ENCODE measurements around the gene STK32B.

STK32B gene

DNA sequence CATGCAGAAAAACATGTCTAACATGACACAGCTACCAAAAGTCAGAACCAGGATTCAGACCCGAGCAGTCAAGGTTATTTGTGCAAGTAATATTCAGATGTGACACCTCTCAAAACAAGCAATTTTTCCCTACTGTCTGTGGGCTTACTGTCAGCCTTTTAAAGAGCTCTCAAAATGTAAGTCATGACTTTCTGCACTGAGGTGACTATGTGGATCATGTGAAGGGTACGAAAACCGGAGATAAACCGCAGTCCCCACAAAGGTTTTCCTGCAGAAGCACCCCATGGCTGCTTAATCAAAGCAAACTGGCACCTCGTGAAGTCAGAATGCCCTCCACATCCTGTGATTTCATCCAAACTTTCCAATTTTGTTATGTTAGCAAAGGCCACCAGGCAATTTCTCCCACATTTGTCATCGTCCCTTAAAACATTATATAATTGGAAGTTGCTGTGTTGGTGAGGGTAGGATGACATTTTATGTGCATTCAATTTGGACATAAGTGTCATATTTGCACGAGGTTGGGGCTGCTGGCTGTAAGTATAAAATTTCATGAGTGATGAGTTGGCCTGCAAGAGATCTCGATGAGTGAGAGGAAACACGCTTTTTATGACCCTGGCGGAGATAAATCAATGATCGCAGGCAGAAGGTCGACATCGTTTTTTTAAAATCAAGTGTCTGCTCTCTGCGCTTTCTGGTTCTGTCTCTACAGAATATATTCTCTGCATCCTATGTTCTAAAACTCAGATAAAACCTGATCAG is 161.2 kb downstream of the STK32B start:
- TF ChIP-seq EGR1 (IDR thresholded peaks at IDR 0.05) (no peak), EP300 (IDR thresholded peaks at IDR 0.05; ENCODE audit: borderline replicate concordance) (no peak), YY1 (IDR thresholded peaks at IDR 0.05; ENCODE audit: low read depth) (no peak), CEBPB (IDR thresholded peaks at IDR 0.05) (no peak), TCF12 (IDR thresholded peaks at IDR 0.05; ENCODE audit: low read depth) (no peak), TEAD4 (IDR thresholded peaks at IDR 0.05) (no peak), REST (IDR thresholded peaks at IDR 0.05; ENCODE audit: low read depth) (no peak), NFIC (IDR thresholded peaks at IDR 0.05) (no peak), ZBTB7A (IDR thresholded peaks at IDR 0.05; ENCODE audit: low read depth) (no peak), TAF1 (IDR thresholded peaks at IDR 0.05; ENCODE audit: low read depth) (no peak), RAD21 (IDR thresholded peaks at IDR 0.05; ENCODE audit: low read depth) (no peak), USF1 (IDR thresholded peaks at IDR 0.05) (no peak), CREB1 (IDR thresholded peaks at IDR 0.05; ENCODE audit: low read depth) (no peak), FOXM1 (IDR thresholded peaks at IDR 0.05; ENCODE audit: borderline replicate concordance, low read depth) (no peak)
- TF ChIP-seq, protein P1, sequence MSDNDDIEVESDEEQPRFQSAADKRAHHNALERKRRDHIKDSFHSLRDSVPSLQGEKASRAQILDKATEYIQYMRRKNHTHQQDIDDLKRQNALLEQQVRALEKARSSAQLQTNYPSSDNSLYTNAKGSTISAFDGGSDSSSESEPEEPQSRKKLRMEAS (IDR thresholded peaks at IDR 0.05), result no peak

DNA sequence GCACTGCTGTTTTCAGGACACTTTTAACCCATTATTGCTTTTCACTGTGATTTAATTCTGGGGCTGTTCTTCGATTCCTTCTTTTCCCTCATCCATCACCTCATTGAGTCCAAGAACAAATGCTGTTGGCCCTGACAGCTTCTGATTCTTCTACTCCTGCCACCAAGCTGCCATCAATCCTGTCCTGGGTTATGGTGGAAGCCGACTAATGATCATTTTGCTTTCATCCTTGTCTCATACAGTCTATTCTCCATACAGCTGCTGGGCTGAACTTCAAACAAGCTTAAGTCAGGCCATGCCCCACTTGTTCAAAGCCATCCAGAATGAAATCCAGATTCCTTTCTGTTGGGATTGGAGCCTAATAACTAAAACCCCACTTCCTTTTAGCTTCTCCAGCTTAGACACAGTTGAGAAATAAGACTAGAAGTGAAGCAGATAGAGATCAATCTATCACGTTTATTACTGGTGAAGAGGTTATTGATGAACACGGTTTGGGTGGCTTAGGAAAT is 161.9 kb downstream of the STK32B start:
- no peak for TF ChIP-seq EP300 (IDR thresholded peaks at IDR 0.05; ENCODE audit: borderline replicate concordance)
- no peak for TF ChIP-seq TAF1 (IDR thresholded peaks at IDR 0.05; ENCODE audit: low read depth)
- no peak for TF ChIP-seq CREB1 (IDR thresholded peaks at IDR 0.05; ENCODE audit: low read depth)
- TF ChIP-seq CEBPB (IDR thresholded peaks at IDR 0.05), result no peak
- TF ChIP-seq TCF12 (IDR thresholded peaks at IDR 0.05; ENCODE audit: low read depth), result no peak
- no peak for TF ChIP-seq EGR1 (IDR thresholded peaks at IDR 0.05)
- no peak for TF ChIP-seq ZBTB7A (IDR thresholded peaks at IDR 0.05; ENCODE audit: low read depth)
- no peak for TF ChIP-seq FOXM1 (IDR thresholded peaks at IDR 0.05; ENCODE audit: borderline replicate concordance, low read depth)
- TF ChIP-seq, protein P1 (IDR thresholded peaks at IDR 0.05), result no peak
- no peak for TF ChIP-seq YY1 (IDR thresholded peaks at IDR 0.05; ENCODE audit: low read depth)
- TF ChIP-seq TEAD4 (IDR thresholded peaks at IDR 0.05), result no peak
- no peak for TF ChIP-seq RAD21 (IDR thresholded peaks at IDR 0.05; ENCODE audit: low read depth)

DNA sequence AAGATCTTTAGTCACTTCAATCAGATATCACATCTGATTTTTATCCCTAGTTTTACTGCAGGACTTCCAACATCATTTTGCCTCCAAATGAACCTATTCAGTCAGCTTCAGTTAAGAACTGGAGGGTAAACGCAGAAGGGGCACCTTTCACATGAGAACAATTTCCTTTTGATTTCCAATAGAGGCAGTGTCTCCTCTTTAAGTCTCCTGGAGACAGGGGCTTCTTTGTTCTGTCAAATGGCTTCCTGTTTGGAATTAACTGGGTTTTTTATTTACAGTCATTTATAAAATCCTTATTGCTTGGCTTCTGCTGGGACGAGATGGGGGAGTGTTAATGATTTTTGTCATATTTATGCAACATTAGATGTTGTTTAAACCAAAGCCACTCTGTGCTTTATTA is 164.0 kb downstream of the STK32B start:
- no peak for TF ChIP-seq USF1 (IDR thresholded peaks at IDR 0.05)
- no peak for TF ChIP-seq EGR1 (IDR thresholded peaks at IDR 0.05)
- TF ChIP-seq ZBTB7A (IDR thresholded peaks at IDR 0.05; ENCODE audit: low read depth), result no peak
- TF ChIP-seq TCF12 (IDR thresholded peaks at IDR 0.05; ENCODE audit: low read depth), result no peak
- TF ChIP-seq, protein P1 (IDR thresholded peaks at IDR 0.05), result no peak
- TF ChIP-seq RAD21 (IDR thresholded peaks at IDR 0.05; ENCODE audit: low read depth), result no peak
- no peak for TF ChIP-seq TEAD4 (IDR thresholded peaks at IDR 0.05)
- no peak for TF ChIP-seq CEBPB (IDR thresholded peaks at IDR 0.05)
- no peak for TF ChIP-seq EP300 (IDR thresholded peaks at IDR 0.05; ENCODE audit: borderline replicate concordance)
- TF ChIP-seq CREB1 (IDR thresholded peaks at IDR 0.05; ENCODE audit: low read depth), result no peak
- no peak for TF ChIP-seq NFIC (IDR thresholded peaks at IDR 0.05)
- no peak for TF ChIP-seq TAF1 (IDR thresholded peaks at IDR 0.05; ENCODE audit: low read depth)

- no peak for TF ChIP-seq FOXM1 (IDR thresholded peaks at IDR 0.05; ENCODE audit: borderline replicate concordance, low read depth)
- TF ChIP-seq CEBPB (IDR thresholded peaks at IDR 0.05), result no peak
- no peak for TF ChIP-seq USF1 (IDR thresholded peaks at IDR 0.05)
- TF ChIP-seq ZBTB7A (IDR thresholded peaks at IDR 0.05; ENCODE audit: low read depth), result no peak
- no peak for TF ChIP-seq CREB1 (IDR thresholded peaks at IDR 0.05; ENCODE audit: low read depth)
- TF ChIP-seq TAF1 (IDR thresholded peaks at IDR 0.05; ENCODE audit: low read depth), result no peak
- no peak for TF ChIP-seq TCF12 (IDR thresholded peaks at IDR 0.05; ENCODE audit: low read depth)
- no peak for TF ChIP-seq TEAD4 (IDR thresholded peaks at IDR 0.05)
- TF ChIP-seq EP300 (IDR thresholded peaks at IDR 0.05; ENCODE audit: borderline replicate concordance), result no peak
- no peak for TF ChIP-seq NFIC (IDR thresholded peaks at IDR 0.05)
- TF ChIP-seq REST (IDR thresholded peaks at IDR 0.05; ENCODE audit: low read depth), result no peak
- TF ChIP-seq, protein P1 (IDR thresholded peaks at IDR 0.05), result no peak
- no peak for TF ChIP-seq YY1 (IDR thresholded peaks at IDR 0.05; ENCODE audit: low read depth)
Measured at GRCh38 chr4:5217421-5217820, 166.1 kb downstream of the STK32B start.

All from Ishikawa (cell line).